Choroid plexus epithelial cell (primary cell): ENCODE data around the gene PLBD2.

Source experiments
- DNase-seq: peaks from one replicate; pipeline ENCODE4 v3.0.0-alpha.2; 2010; ENCODE audit warnings: low read depth
- H3K4me3 ChIP-seq: 2 replicates; pipeline ENCODE4 v1.5.1; 2011; ENCODE audit warnings: low read depth, mild to moderate bottlenecking, control low read depth, low read length, moderate library complexity
- TF ChIP-seq, protein P1 (sequence below): conservative IDR thresholded peaks from 2 replicates; pipeline ENCODE4 v1.5.1; 2011; ENCODE audit warnings: low read depth, mild to moderate bottlenecking, control low read depth, inconsistent platforms, low read length, moderate library complexity

PLBD2 gene

DNA sequence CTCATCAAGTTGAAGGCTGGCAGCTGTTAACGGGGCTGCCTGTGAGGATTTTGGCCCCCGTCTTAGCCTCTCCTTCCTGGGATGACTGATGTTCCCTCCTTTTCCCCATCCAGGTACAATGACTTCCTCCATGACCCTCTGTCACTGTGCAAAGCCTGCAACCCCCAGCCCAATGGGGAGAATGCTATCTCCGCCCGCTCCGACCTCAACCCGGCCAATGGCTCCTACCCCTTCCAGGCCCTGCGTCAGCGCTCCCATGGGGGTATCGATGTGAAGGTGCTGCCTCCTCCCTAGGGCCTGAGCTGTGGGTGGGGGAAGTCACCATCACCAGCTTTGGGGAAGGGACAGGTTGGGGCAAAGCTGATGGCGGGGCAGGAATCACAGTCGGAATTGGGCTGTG, 29.2 kb downstream of the PLBD2 start:
- H3K4me3 ChIP-seq: no peak overlapping the region
- TF ChIP-seq, protein P1, sequence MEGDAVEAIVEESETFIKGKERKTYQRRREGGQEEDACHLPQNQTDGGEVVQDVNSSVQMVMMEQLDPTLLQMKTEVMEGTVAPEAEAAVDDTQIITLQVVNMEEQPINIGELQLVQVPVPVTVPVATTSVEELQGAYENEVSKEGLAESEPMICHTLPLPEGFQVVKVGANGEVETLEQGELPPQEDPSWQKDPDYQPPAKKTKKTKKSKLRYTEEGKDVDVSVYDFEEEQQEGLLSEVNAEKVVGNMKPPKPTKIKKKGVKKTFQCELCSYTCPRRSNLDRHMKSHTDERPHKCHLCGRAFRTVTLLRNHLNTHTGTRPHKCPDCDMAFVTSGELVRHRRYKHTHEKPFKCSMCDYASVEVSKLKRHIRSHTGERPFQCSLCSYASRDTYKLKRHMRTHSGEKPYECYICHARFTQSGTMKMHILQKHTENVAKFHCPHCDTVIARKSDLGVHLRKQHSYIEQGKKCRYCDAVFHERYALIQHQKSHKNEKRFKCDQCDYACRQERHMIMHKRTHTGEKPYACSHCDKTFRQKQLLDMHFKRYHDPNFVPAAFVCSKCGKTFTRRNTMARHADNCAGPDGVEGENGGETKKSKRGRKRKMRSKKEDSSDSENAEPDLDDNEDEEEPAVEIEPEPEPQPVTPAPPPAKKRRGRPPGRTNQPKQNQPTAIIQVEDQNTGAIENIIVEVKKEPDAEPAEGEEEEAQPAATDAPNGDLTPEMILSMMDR: no peak
- no peak for DNase-seq

DNA sequence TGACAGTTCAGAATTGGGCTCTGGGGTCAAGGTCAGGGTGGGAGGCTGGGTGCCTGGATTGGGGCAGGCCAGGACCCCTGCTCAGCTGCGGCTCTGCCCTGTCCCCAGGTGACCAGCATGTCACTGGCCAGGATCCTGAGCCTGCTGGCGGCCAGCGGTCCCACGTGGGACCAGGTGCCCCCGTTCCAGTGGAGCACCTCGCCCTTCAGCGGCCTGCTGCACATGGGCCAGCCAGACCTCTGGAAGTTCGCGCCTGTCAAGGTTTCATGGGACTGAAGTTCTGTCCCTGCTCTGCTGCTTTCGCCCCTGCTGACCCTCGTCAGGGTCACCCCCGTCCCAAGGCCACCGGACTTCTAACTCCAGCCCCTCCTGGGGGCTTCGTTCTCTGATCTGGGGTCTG, 30.0 kb downstream of the PLBD2 start:
- no peak overlapping the region for H3K4me3 ChIP-seq
- TF ChIP-seq, protein P1: no peak
- no peak for DNase-seq

DNA sequence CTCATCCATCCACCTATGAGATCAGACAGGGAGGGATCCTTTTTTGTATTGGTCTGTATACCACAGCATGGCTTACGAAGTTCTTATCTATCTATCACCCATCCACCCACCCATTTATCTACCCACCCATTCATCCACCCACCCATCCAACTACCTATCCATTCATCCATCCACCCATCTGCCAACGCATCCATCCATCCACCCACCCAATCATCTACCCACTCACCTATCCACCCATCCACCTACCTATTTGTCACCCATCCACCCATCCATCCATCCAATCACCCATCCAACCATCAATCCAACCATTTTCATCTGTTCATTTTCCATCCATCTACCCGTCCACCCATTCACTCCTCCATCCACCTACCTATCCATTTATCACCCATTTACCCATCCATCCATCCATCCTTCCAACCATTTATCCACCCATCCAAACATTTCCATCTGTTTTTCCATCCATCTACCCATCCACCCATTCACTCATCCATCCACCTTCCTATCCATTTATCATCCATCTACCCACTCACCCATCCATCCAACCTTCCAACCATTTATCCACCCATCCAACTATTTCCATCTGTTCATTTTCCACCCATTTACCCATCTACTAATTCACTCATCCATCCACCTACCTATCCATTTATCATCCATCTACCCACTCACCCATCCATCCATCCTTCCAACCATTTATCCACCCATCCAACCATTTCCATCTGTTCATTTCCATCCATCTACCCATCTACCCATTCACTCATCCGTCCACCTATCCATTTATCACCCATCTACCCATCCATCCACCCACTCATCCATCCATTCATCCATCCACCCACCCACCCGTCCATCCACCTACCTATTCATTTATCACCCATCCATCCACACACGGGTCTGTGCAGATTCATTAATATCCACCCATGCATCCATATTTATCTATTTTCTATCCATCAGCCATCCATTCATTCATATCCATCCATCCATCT, 32.0 kb downstream of the PLBD2 start:
- no peak for DNase-seq
- TF ChIP-seq, protein P1: no peak
- no peak overlapping the region for H3K4me3 ChIP-seq

DNA sequence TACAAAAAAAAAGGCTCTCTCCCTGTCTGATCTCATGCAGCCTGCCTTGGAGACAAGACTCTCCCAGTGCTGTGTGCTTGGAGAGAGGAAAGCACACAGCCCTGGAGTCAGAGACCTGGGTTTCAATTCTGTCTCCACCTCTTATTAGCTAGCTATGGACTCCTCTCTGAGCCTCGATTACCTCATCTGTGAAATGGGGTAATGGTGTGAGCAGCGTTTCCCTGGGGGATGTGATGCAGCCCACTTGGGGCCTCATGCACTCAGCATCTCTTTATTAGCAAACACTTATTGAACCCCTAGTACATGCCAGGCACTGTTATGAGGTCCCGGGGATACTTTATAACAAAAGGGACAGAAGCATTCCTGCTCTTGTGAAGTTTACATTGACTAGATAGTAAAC, 32.8 kb downstream of the PLBD2 start:
- TF ChIP-seq, protein P1: no peak
- H3K4me3 ChIP-seq: no peak overlapping the region
- DNase-seq: no peak

DNA sequence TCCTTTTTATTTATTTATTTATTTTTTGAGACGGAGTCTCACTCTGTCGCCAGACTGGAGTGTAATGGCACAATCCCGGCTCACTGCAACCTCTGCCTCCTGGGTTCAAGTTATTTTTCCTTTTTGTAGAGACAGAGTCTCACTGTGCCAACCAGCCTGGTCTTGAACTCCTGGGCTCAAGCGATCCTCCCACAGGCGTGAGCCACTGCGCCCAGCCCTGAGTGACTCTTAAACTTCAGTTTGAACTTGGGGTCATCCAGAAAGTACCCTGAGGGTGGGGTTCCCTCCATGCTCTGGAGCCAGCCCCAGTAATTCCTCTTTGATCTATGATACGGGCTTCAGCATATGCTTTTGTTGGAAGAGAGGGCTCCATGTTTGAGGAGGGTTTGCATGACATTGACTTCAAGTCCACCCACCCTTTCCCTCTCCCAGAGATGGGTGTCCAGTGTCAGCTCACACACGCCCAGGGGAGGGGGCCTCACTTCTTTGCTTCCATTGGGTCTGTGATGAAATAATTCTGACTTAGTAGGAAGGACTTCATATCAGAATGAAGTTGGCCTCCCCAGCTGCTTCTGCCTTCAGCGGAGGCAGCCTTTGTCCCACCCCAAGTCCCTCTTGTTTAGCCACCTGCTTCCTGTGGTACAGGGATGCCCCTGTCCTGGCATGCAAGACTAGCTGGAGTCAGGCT, 33.4 kb downstream of the PLBD2 start:
- H3K4me3 ChIP-seq: no peak overlapping the region
- TF ChIP-seq, protein P1: no peak
- no peak for DNase-seq

DNA sequence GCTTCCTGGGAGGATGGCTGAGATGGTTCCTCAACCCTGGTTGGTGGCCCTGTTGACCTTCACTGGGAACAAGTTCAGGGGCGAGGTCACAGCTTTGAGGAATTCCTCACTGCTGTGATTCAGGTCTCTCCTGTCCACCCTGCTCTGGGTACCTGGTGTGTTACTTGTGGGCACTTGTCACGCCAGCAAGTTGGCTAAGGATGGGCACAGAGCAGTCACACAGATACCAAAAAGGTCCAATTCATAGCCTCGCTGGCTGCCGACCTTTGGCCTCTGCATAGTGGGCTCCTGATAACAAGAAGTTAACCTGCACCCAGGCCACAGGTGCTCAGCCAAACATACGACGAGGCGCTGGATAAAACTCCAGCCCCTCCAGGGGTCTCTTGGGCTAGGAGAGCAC, 34.1 kb downstream of the PLBD2 start:
- DNase-seq: no peak
- TF ChIP-seq, protein P1: no peak

More for the DNA sequence above, 34.1 kb downstream of the PLBD2 start:
- H3K4me3 ChIP-seq: no peak overlapping the region
